22Rv1 (cell line): Measurements from ENCODE around the gene LTBP1.

Experiments used
- ZFX ChIP-seq: fragments of 450-650 bp; IDR thresholded peaks from 2 replicates; pipeline ENCODE4 v1.6.1; 2017; ENCODE audit warnings: antibody characterized with exemption, borderline replicate concordance
- TF ChIP-seq, protein P1 (sequence below): fragments of 450-650 bp; IDR thresholded peaks from 2 replicates; pipeline ENCODE4 v1.5.1; 2017; ENCODE audit warnings: mild to moderate bottlenecking

DNA sequence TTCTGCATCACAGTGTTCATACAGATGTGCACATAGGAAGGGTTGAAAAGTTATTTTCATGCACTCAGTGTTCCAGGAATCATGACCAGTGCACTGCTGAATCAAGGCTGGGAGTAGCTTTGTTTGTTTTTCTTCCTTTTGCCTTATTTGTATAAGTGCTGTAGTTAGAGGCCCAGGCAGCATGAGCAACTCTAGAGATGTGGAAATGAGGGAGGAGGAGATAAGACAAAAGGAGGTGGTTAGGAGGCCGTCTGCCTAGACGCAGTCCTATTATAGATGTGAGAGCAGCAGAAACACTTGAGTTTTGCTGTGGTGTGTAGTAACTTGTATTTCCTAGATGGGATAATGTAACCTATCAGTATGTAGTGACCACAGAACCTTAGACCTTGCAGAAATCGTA lies 265.4 kb downstream of the LTBP1 start:
- TF ChIP-seq, protein P1, sequence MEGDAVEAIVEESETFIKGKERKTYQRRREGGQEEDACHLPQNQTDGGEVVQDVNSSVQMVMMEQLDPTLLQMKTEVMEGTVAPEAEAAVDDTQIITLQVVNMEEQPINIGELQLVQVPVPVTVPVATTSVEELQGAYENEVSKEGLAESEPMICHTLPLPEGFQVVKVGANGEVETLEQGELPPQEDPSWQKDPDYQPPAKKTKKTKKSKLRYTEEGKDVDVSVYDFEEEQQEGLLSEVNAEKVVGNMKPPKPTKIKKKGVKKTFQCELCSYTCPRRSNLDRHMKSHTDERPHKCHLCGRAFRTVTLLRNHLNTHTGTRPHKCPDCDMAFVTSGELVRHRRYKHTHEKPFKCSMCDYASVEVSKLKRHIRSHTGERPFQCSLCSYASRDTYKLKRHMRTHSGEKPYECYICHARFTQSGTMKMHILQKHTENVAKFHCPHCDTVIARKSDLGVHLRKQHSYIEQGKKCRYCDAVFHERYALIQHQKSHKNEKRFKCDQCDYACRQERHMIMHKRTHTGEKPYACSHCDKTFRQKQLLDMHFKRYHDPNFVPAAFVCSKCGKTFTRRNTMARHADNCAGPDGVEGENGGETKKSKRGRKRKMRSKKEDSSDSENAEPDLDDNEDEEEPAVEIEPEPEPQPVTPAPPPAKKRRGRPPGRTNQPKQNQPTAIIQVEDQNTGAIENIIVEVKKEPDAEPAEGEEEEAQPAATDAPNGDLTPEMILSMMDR, result no peak
- no peak for TF ChIP-seq ZFX
